ENCODE measurements around the gene KLHDC7A.

Gene KLHDC7A

GRCh38 chr1:18504609-18505008, 23.9 kb downstream of the KLHDC7A start:
- H3K79me2 ChIP-seq: no peaks in the 10 kb centered on the region
- H2AFZ ChIP-seq: no peak overlapping the region
- H3K4me1 ChIP-seq: no peaks in the 10 kb centered on the region
- no peak overlapping the region for H3K9ac ChIP-seq
- no peak overlapping the region for H3K4me3 ChIP-seq (ENCODE audit: low read depth, low read length)
- no peak for TF ChIP-seq CTCF (IDR thresholded peaks at IDR 0.05)
- no peaks in the 10 kb centered on the region for H3K27me3 ChIP-seq (ENCODE audit: control insufficient read depth, insufficient read depth, low read length)
- no peaks in the 10 kb centered on the region for H3K9me3 ChIP-seq (ENCODE audit: control insufficient read depth, low read length)
- no peak overlapping the region for H3K4me2 ChIP-seq (ENCODE audit: low read length)
- H3K27ac ChIP-seq: no peak overlapping the region
- no peaks in the 10 kb centered on the region for H3K36me3 ChIP-seq (ENCODE audit: control insufficient read depth, insufficient read depth, low read length)

GRCh38 chr1:18505666-18506065, 24.9 kb downstream of the KLHDC7A start:
- TF ChIP-seq CTCF (IDR thresholded peaks at IDR 0.05): no peak
- no peaks in the 10 kb centered on the region for H3K9me3 ChIP-seq (ENCODE audit: control insufficient read depth, low read length)
- H3K79me2 ChIP-seq: no peaks in the 10 kb centered on the region

DNA sequence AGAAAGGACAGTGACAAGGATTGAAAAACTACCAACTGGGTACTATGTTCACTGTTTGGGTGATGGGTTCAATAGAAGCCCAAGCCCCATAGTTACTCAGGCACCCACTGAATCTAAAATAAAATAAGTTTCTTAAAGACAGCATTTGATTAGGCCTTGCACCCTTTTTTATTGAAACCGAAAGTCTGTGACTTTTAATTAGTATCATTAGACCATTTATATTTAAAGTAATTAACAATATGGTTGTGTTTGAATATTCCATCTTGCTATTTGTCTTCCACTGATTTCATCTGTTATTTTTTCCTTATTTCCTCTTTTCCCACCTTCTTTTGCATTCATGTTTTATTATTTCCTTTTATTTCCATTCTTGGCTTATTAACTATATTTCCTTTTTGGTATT, 27.4 kb downstream of the KLHDC7A start:
- Histone ChIP-seq H3K9me3 (ENCODE audit: control insufficient read depth, low read length) (no peaks in the 10 kb centered on the region), H3K4me2 (ENCODE audit: low read length) (no peak overlapping the region), H3K4me1 (no peaks in the 10 kb centered on the region), H3K9ac (no peak overlapping the region), H3K27me3 (ENCODE audit: control insufficient read depth, insufficient read depth, low read length) (no peaks in the 10 kb centered on the region), H3K4me3 (ENCODE audit: low read depth, low read length) (no peak overlapping the region), H3K27ac (no peak overlapping the region), H3K36me3 (ENCODE audit: control insufficient read depth, insufficient read depth, low read length) (no peaks in the 10 kb centered on the region), H2AFZ (no peak overlapping the region), H3K79me2 (no peaks in the 10 kb centered on the region)
- no peak for TF ChIP-seq CTCF (IDR thresholded peaks at IDR 0.05)

More at GRCh38 chr1:18505666-18506065, 24.9 kb downstream of the KLHDC7A start:
- no peak overlapping the region for H3K4me2 ChIP-seq (ENCODE audit: low read length)
- H2AFZ ChIP-seq: no peak overlapping the region
- H3K27ac ChIP-seq: no peak overlapping the region
- H3K36me3 ChIP-seq (ENCODE audit: control insufficient read depth, insufficient read depth, low read length): no peaks in the 10 kb centered on the region
- H3K4me3 ChIP-seq (ENCODE audit: low read depth, low read length): no peak overlapping the region
- no peaks in the 10 kb centered on the region for H3K27me3 ChIP-seq (ENCODE audit: control insufficient read depth, insufficient read depth, low read length)
- no peak overlapping the region for H3K9ac ChIP-seq
- H3K4me1 ChIP-seq: no peaks in the 10 kb centered on the region

- Histone ChIP-seq H3K9me3 (ENCODE audit: control insufficient read depth, low read length) (no peaks in the 10 kb centered on the region), H3K4me1 (no peaks in the 10 kb centered on the region), H3K27ac (no peak overlapping the region), H3K4me3 (ENCODE audit: low read depth, low read length) (no peak overlapping the region), H3K27me3 (ENCODE audit: control insufficient read depth, insufficient read depth, low read length) (no peaks in the 10 kb centered on the region), H3K36me3 (ENCODE audit: control insufficient read depth, insufficient read depth, low read length) (no peaks in the 10 kb centered on the region), H3K4me2 (ENCODE audit: low read length) (no peak overlapping the region), H2AFZ (no peak overlapping the region), H3K9ac (no peak overlapping the region), H3K79me2 (no peaks in the 10 kb centered on the region)
- no peak for TF ChIP-seq CTCF (IDR thresholded peaks at IDR 0.05)
These were observed 30.6 kb downstream of the KLHDC7A start for GRCh38 chr1:18511149-18511873.

DNA sequence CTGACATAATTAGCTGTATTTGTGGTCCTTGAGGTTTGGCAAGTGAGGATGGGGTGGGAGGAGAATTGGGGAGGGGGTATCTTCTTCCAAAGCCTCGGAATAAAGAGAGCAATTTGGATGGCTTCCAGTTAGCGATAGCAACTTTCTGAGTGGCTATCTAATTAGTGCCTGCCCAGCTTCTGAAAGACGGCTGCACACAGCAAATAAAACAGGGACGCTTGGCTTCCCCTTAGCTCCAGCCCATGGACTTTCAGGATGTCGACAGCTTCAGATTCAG, 31.1 kb downstream of the KLHDC7A start:
- no peak overlapping the region for H3K4me2 ChIP-seq (ENCODE audit: low read length)
- no peak overlapping the region for H3K4me3 ChIP-seq (ENCODE audit: low read depth, low read length)
- H3K36me3 ChIP-seq (ENCODE audit: control insufficient read depth, insufficient read depth, low read length): no peaks in the 10 kb centered on the region
- H3K79me2 ChIP-seq: no peaks in the 10 kb centered on the region
- no peaks in the 10 kb centered on the region for H3K27me3 ChIP-seq (ENCODE audit: control insufficient read depth, insufficient read depth, low read length)
- TF ChIP-seq CTCF (IDR thresholded peaks at IDR 0.05): no peak
- H3K9ac ChIP-seq: no peak overlapping the region
- no peaks in the 10 kb centered on the region for H3K9me3 ChIP-seq (ENCODE audit: control insufficient read depth, low read length)
- no peak overlapping the region for H3K27ac ChIP-seq
- H2AFZ ChIP-seq: no peak overlapping the region
- no peaks in the 10 kb centered on the region for H3K4me1 ChIP-seq
